Glutamatergic neuron (in vitro differentiated cells): ENCODE data around the gene LIF. TPM values are rescaled to one million over a fixed set of nuclear protein-coding genes. Genes with fewer than 3 reads are reported as not detected.

ENCODE experiments used
- DNase-seq: peaks from one replicate; pipeline ENCODE4 v3.0.0; 2022
- H3K27ac Mint-ChIP-seq: one replicate; pipeline ENCODE4 v1.8.0; 2020; ENCODE audit warnings: mild to moderate bottlenecking, mixed read lengths, inconsistent platforms; ENCODE audit not compliant: unreplicated experiment
- H3K27me3 Mint-ChIP-seq: one replicate; pipeline ENCODE4 v1.8.0; 2020; ENCODE audit warnings: mild to moderate bottlenecking, moderate library complexity, mixed read lengths, inconsistent platforms; ENCODE audit not compliant: unreplicated experiment
- H3K36me3 Mint-ChIP-seq: one replicate; pipeline ENCODE4 v1.8.0; 2020; ENCODE audit warnings: mild to moderate bottlenecking, mixed read lengths, inconsistent platforms; ENCODE audit not compliant: unreplicated experiment
- H3K4me1 Mint-ChIP-seq: one replicate; pipeline ENCODE4 v1.8.0; 2020; ENCODE audit warnings: mild to moderate bottlenecking, low read depth, mixed read lengths, inconsistent platforms; ENCODE audit not compliant: unreplicated experiment
- H3K4me3 Mint-ChIP-seq: one replicate; pipeline ENCODE4 v1.8.0; 2020; ENCODE audit warnings: mild to moderate bottlenecking, mixed read lengths, inconsistent platforms; ENCODE audit not compliant: unreplicated experiment
- H3K9me3 Mint-ChIP-seq: one replicate; pipeline ENCODE4 v1.8.0; 2020; ENCODE audit warnings: mild to moderate bottlenecking, moderate library complexity, mixed read lengths, inconsistent platforms; ENCODE audit not compliant: unreplicated experiment
- CTCF ChIP-seq: fragments of 200-600 bp; sonication (generic); IDR thresholded peaks from one replicate; pipeline ENCODE4 v1.5.0; 2021; ENCODE audit not compliant: partially characterized antibody, unreplicated experiment
- total RNA-seq: library from RNA; stranded (reverse); fragmentation: NEBNext Ultra II Directional; extraction: Animal tissue kit (Norgen Biotek cat#: 25700); gene quantifications from one replicate; pipeline ENCODE4 v1.2.1, GENCODE V29; 2021; ENCODE audit not compliant: unreplicated experiment

Gene LIF
- total RNA-seq, 1 donor from 2014 or later, result 0.29 TPM

GRCh38 chr22:30212996-30213441, 33.5 kb downstream of the LIF start:
- TF ChIP-seq CTCF, result no peak
- DNase-seq, result no peak
- Mint-ChIP-seq H3K27ac (no peak overlapping the region), H3K36me3 (no peaks in the 10 kb centered on the region), H3K4me3 (no peak overlapping the region), H3K27me3 (peaks cover 7% of the 10 kb centered on the region), H3K9me3 (peaks cover 2% of the 10 kb centered on the region), H3K4me1 (no peaks in the 10 kb centered on the region)

GRCh38 chr22:30212363-30212995, 34.1 kb downstream of the LIF start:
- no peak for TF ChIP-seq CTCF
- no peak for DNase-seq
- Mint-ChIP-seq H3K27ac (no peak overlapping the region), H3K27me3 (peaks cover 6% of the 10 kb centered on the region), H3K9me3 (peaks cover 2% of the 10 kb centered on the region), H3K4me1 (no peaks in the 10 kb centered on the region), H3K36me3 (no peaks in the 10 kb centered on the region), H3K4me3 (no peak overlapping the region)

- H3K27ac Mint-ChIP-seq, result no peak overlapping the region
- TF ChIP-seq CTCF, result no peak
These were observed 35.3 kb downstream of the LIF start for GRCh38 chr22:30211124-30211820.

DNA sequence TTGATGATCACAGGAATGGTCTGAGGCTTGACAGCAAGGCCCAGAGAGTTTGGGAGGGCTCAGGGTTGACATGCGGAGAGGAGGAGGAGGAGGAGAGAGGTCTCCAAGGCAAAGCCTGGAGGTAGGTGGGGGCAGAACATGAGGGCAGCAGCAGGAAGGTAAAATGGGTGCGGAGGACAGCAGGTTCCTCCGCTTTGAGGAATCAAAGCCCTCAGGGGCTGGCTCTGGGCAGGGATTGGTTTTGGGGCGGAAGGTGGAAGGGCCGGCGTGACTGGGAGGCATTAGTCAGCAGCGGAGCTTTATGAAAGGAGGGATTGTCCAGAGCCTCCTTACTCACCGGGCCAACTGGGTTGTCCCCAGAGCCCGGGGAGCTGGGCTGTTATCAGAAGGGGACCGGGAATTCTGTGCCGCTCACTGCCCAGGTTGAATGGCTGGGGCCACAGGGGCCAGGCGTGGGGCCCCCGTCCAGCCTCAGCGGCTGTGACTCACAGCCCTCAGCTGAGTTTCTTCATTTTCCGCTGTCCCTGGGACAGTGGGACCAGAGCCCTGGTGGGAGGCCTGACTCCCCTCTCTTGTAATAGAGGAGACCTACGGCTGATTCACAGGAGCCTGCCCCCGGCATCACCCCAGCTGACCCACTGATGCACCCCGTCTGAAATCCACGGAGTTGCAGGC, 36.2 kb downstream of the LIF start:
- no peak for TF ChIP-seq CTCF
- Mint-ChIP-seq H3K27ac (no peak overlapping the region), H3K36me3 (no peaks in the 10 kb centered on the region), H3K4me1 (no peaks in the 10 kb centered on the region), H3K4me3 (no peak overlapping the region), H3K27me3 (peaks cover 4% of the 10 kb centered on the region), H3K9me3 (peaks cover 2% of the 10 kb centered on the region)
- no peak for DNase-seq

More at GRCh38 chr22:30211124-30211820, 35.3 kb downstream of the LIF start:
- DNase-seq, result no peak
- Mint-ChIP-seq H3K4me1 (no peaks in the 10 kb centered on the region), H3K4me3 (no peak overlapping the region), H3K9me3 (peaks cover 2% of the 10 kb centered on the region), H3K36me3 (no peaks in the 10 kb centered on the region), H3K27me3 (peaks cover 6% of the 10 kb centered on the region)
